Kidney (tissue), 14 donors: ENCODE measurements around the gene UBN1. TPM values are rescaled to one million over a fixed set of nuclear protein-coding genes. Genes with fewer than 3 reads are reported as not detected.

Experiments
- DNase-seq, 5 donors: peaks; one replicate each; pipeline ENCODE4 v3.0.0-alpha.2; 2013 to 2020
- FAIRE-seq: peaks from 2 replicates; lab custom pipeline; 2012; peaks lifted over from hg19 to GRCh38; lab: Jason Lieb, UNC
- H3K27ac ChIP-seq, 2 donors: one replicate each; pipeline ENCODE4 v1.7.0; 2013; ENCODE audit warnings: low read depth in 2 of 2, low read length in 2 of 2, inconsistent platforms in 1 of 2
- H3K27me3 ChIP-seq: one replicate; pipeline ENCODE4 v1.7.1; 2013; ENCODE audit warnings: low read length, inconsistent platforms; ENCODE audit not compliant: control insufficient read depth, insufficient read depth
- H3K36me3 ChIP-seq, 3 donors: one replicate each; pipeline versions ENCODE4 v1.7.0 to v1.7.1; 2013; ENCODE audit warnings: low read length in 3 of 3, control low read depth in 1 of 3, inconsistent platforms in 1 of 3; ENCODE audit not compliant: insufficient read depth in 3 of 3, control insufficient read depth in 2 of 3
- H3K4me1 ChIP-seq, 3 donors: one replicate each; pipeline versions ENCODE4 v1.7.0 to v1.7.1; 2013; ENCODE audit warnings: low read length in 3 of 3, inconsistent platforms in 1 of 3, low read depth in 1 of 3; ENCODE audit not compliant: control insufficient read depth in 2 of 3, insufficient read depth in 2 of 3
- H3K4me3 ChIP-seq, 3 donors: one replicate each; pipeline versions ENCODE4 v1.7.0 to v1.8.1; 2013; ENCODE audit warnings: low read length in 3 of 3, control low read depth in 1 of 3, inconsistent platforms in 1 of 3
- H3K9ac ChIP-seq, 3 donors: one replicate each; pipeline versions ENCODE4 v1.7.0 to v1.7.1; 2013; ENCODE audit warnings: low read length in 3 of 3, control low read depth in 1 of 3, inconsistent platforms in 1 of 3
- H3K9me3 ChIP-seq, 3 donors: one replicate each; pipeline versions ENCODE4 v1.7.0 to v1.7.1; 2013; ENCODE audit warnings: low read length in 3 of 3, control low read depth in 1 of 3, inconsistent platforms in 1 of 3; ENCODE audit not compliant: control insufficient read depth in 2 of 3, insufficient read depth in 1 of 3
- CTCF ChIP-seq: IDR thresholded peaks from 3 replicates; pipeline ENCODE4 v1.5.1; 2012; ENCODE audit warnings: mild to moderate bottlenecking, moderate library complexity, borderline replicate concordance; ENCODE audit not compliant: insufficient read depth; ENCODE audit errors: extremely low read depth
- intact Hi-C: fragments of 100-400 bp; cut with DNase I; formaldehyde crosslinking; loops from one replicate; pipeline ENCODE4 v1.11.1; 2022
- polyA plus RNA-seq: library from polyadenylated mRNA; stranded (reverse); fragments of 350-450 nt; fragmentation: Illumina TruSeq; extraction: RNeasy Lipid Tissue Mini Kit (QIAGEN cat#74804); gene quantifications from one replicate; pipeline ENCODE4 v1.2.3, GENCODE V29; 2014; ENCODE audit warnings: low read depth, low replicate concordance; ENCODE audit not compliant: insufficient read depth
- total RNA-seq: library from RNA; stranded (reverse); fragmentation: NEBNext Ultra II Directional; extraction: Animal tissue kit (Norgen Biotek cat#: 25700); gene quantifications from one replicate; pipeline ENCODE4 v1.2.1, GENCODE V29; 2021
- donor health status: control.
- donor health status: control.
- donor health status: control.
- donor health status: control.
- donor health status: control.
- donor health status: DM: yes; HTN: yes; CAD: no.
- donor health status: Normal renal cell carcinoma (clear cell type).

Gene UBN1
- total and polyA plus RNA-seq, 2 donors from 2014 or later: 6.1 to 28.6 TPM

- Histone ChIP-seq H3K27me3 (no peaks in the 10 kb centered on the region), H3K4me3 (no peak overlapping the region), H3K9ac (no peak overlapping the region), H3K4me1 (no peaks in the 10 kb centered on the region), H3K27ac (no peak overlapping the region), H3K36me3 (peaks cover 12 to 40% (median 26%) of the 10 kb centered on the region in 3 donors), H3K9me3 (no peaks in the 10 kb centered on the region)
- DNase-seq: peak in 1 of 5 donors; percentile 1
- no peak for FAIRE-seq
- intact Hi-C loops: no loop called here
- TF ChIP-seq CTCF: no peak
These were observed 9.4 kb upstream of the UBN1 start for GRCh38 chr16:4837733-4838501.

- intact Hi-C loops: no loop called here
- H3K36me3 ChIP-seq: peaks cover 14 to 53% (median 39%) of the 10 kb centered on the region in 3 donors
These were observed 7.3 kb upstream of the UBN1 start for GRCh38 chr16:4839942-4840341.

DNA sequence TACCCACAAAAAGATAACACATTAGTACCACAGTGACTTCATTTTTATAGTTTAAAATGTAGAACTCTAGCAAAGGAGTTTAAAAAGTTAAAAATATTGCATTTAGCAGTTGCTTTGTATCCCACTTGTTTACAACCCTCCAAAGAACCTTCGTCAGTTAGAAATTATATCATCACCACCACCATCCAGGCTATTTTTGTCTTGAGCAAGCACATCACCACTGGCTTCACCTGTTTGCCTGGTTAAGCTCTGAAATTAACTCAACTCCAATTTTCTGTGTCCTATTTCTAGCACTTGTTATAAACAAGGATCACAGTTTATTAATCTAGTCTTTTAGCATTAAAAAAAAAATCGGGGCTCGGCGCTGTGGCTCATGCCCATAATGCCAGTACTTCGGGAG, 6.3 kb upstream of the UBN1 start:
- intact Hi-C loops: no loop called here
- H3K27me3 ChIP-seq: no peaks in the 10 kb centered on the region
- no peak overlapping the region for H3K27ac ChIP-seq
- H3K9me3 ChIP-seq: no peaks in the 10 kb centered on the region
- FAIRE-seq: no peak
- peaks cover 0 to 10% (median under 1%) of the 10 kb centered on the region in 3 donors for H3K4me1 ChIP-seq
- H3K36me3 ChIP-seq: peaks cover 14 to 50% (median 38%) of the 10 kb centered on the region in 3 donors
- no peak for DNase-seq
- H3K4me3 ChIP-seq: no peak overlapping the region
- TF ChIP-seq CTCF: no peak
- H3K9ac ChIP-seq: no peak overlapping the region

More at GRCh38 chr16:4839942-4840341, 7.3 kb upstream of the UBN1 start:
- Histone ChIP-seq H3K27me3 (no peaks in the 10 kb centered on the region), H3K4me3 (no peak overlapping the region), H3K9ac (no peak overlapping the region), H3K27ac (no peak overlapping the region), H3K9me3 (no peaks in the 10 kb centered on the region), H3K4me1 (no peaks in the 10 kb centered on the region)
- FAIRE-seq (no peak), DNase-seq (no peak)
- no peak for TF ChIP-seq CTCF
